Prostate gland (tissue), 2 donors: ENCODE data around the gene PSPN. TPM values are rescaled to one million over a fixed set of nuclear protein-coding genes. Genes with fewer than 3 reads are reported as not detected.
A peak's percentile ranks its signal among the peaks of the same experiment; 100 is the strongest.

ENCODE experiments used
- DNase-seq: peaks from one replicate; pipeline ENCODE4 v3.0.0-alpha.2; 2019; ENCODE audit warnings: low spot score
- H3K27ac ChIP-seq, 2 donors: fragments of 200-600 bp; sonication (generic); 2 replicates each; pipeline ENCODE4 v1.5.1; 2017 to 2019
- H3K27me3 ChIP-seq: fragments of 200-600 bp; sonication (generic); replicated peaks from 2 replicates; pipeline ENCODE4 v1.5.1; 2019; ENCODE audit not compliant: insufficient read depth
- H3K36me3 ChIP-seq, 2 donors: fragments of 200-600 bp; sonication (generic); 1 replicate in 1 of 2; 2 replicates in 1 of 2; pipeline versions ENCODE4 v1.5.1 to v1.8.1; 2017 to 2019
- H3K4me1 ChIP-seq: fragments of 200-600 bp; sonication (generic); replicated peaks from 2 replicates; pipeline ENCODE4 v1.5.1; 2019
- H3K4me3 ChIP-seq, 2 donors: fragments of 200-600 bp; sonication (generic); 2 replicates each; pipeline ENCODE4 v1.5.1; 2017 to 2019
- H3K9me3 ChIP-seq: fragments of 200-600 bp; sonication (generic); 2 replicates; pipeline ENCODE4 v1.5.1; 2017
- CTCF ChIP-seq, 4 experiments: fragments of 200-600 bp in 2 of 4; fragments of 450-650 bp in 2 of 4; sonication (generic) in 2 of 4; IDR thresholded peaks; 1 replicate in 3 of 4; 2 replicates in 1 of 4; pipeline ENCODE4 v1.5.1; 2016 to 2019; ENCODE audit warnings: antibody characterized with exemption in 4 of 4, mild to moderate bottlenecking in 2 of 4, moderate library complexity in 2 of 4
- POLR2A ChIP-seq: fragments of 450-650 bp; IDR thresholded peaks from one replicate; pipeline ENCODE4 v1.6.1; 2016; ENCODE audit warnings: antibody characterized with exemption, mild to moderate bottlenecking
- POLR2AphosphoS5 ChIP-seq: sonication (generic); formaldehyde crosslinking; IDR thresholded peaks from one replicate; pipeline ENCODE4 v1.6.1; 2017; ENCODE audit warnings: antibody characterized with exemption
- WGBS: methylation state at CpG from one replicate; pipeline ENCODE4 v1.1.5; 2018; 5-methylcytosine and 5-hydroxymethylcytosine counted together
- intact Hi-C: fragments of 100-400 bp; cut with DNase I; formaldehyde crosslinking; loops from one replicate; pipeline ENCODE4 v1.14.2; 2022
- total RNA-seq, 2 donors: library from RNA; depleted of rRNA; stranded (reverse); fragments of >200 nt; gene quantifications; one replicate each; pipeline ENCODE4 v1.1.0, GENCODE V29; 2016

The PSPN gene
- total RNA-seq, 2 donors from 2014 or later = 1.1 to 2.2 TPM

- no peak overlapping the region for H3K4me3 ChIP-seq
- intact Hi-C loops = loop anchor here (5.0 kb wide), 1 partner anchor 149 kb away; no protein-coding TSS in a partner anchor
- no peaks in the 10 kb centered on the region for H3K27me3 ChIP-seq
- TF ChIP-seq CTCF (IDR thresholded peaks at IDR 0.05) = no peak
- TF ChIP-seq POLR2A = no peak
- no peak for TF ChIP-seq POLR2AphosphoS5
- no peak for DNase-seq
- H3K36me3 ChIP-seq = peaks cover under 1 to 40% of the 10 kb centered on the region in 2 donors
- peaks cover 5% of the 10 kb centered on the region for H3K4me1 ChIP-seq
- WGBS = 66% methylated on average over 20 of the region's 20 CpGs
- no peaks in the 10 kb centered on the region for H3K9me3 ChIP-seq
- no peak overlapping the region for H3K27ac ChIP-seq
These were observed 45.6 kb upstream of the PSPN start for GRCh38 chr19:6421075-6422014.

GRCh38 chr19:6418562-6418932, 42.8 kb upstream of the PSPN start:
- Histone ChIP-seq H3K36me3 (peaks cover 16 to 56% of the 10 kb centered on the region in 2 donors), H3K4me1 (peaks cover 5% of the 10 kb centered on the region), H3K4me3 (no peak overlapping the region), H3K27ac (no peak overlapping the region), H3K27me3 (no peaks in the 10 kb centered on the region), H3K9me3 (no peaks in the 10 kb centered on the region)
- no peak for DNase-seq
- intact Hi-C loops = loop anchor here (5.0 kb wide), 1 partner anchor 196 kb away; no protein-coding TSS in a partner anchor
- 88% methylated on average over 19 of the region's 19 CpGs for WGBS
- no peak for TF ChIP-seq CTCF (IDR thresholded peaks at IDR 0.05)
- TF ChIP-seq POLR2A = no peak
- no peak for TF ChIP-seq POLR2AphosphoS5

- H3K4me3 ChIP-seq = no peak overlapping the region
- H3K27me3 ChIP-seq = no peaks in the 10 kb centered on the region
- peaks cover under 1% of the 10 kb centered on the region for H3K4me1 ChIP-seq
- no peak overlapping the region for H3K27ac ChIP-seq
- H3K36me3 ChIP-seq = peaks cover 16 to 56% of the 10 kb centered on the region in 2 donors
- 73% methylated on average over 32 of the region's 33 CpGs for WGBS
- DNase-seq = no peak
- no peaks in the 10 kb centered on the region for H3K9me3 ChIP-seq
- intact Hi-C loops = loop anchor here (5.0 kb wide), 1 partner anchor 196 kb away; no protein-coding TSS in a partner anchor
- peak in 3 of 4 experiments; percentile 27 to 45 (median 43) for TF ChIP-seq CTCF (IDR thresholded peaks at IDR 0.05)
- TF ChIP-seq POLR2AphosphoS5 = no peak
These were observed 42.2 kb upstream of the PSPN start for GRCh38 chr19:6417713-6418561.

- DNase-seq = no peak
- TF ChIP-seq POLR2A = no peak
- TF ChIP-seq POLR2AphosphoS5 = no peak
- TF ChIP-seq CTCF (IDR thresholded peaks at IDR 0.05) = no peak
- H3K36me3 ChIP-seq = peaks cover 16 to 56% of the 10 kb centered on the region in 2 donors
- no peaks in the 10 kb centered on the region for H3K27me3 ChIP-seq
- H3K4me1 ChIP-seq = no peaks in the 10 kb centered on the region
- H3K27ac ChIP-seq = no peak overlapping the region
- H3K9me3 ChIP-seq = no peaks in the 10 kb centered on the region
- 85% methylated on average over 29 of the region's 29 CpGs for whole genome bisulfite sequencing
- H3K4me3 ChIP-seq = no peak overlapping the region
- intact Hi-C loops = loop anchor here (5.0 kb wide), 1 partner anchor 195 kb away; no protein-coding TSS in a partner anchor
These were observed 41.1 kb upstream of the PSPN start for GRCh38 chr19:6416658-6417405.
